Stimulated activated CD4-positive, alpha-beta T cell treated with anti-CD3 and anti-CD28 coated beads, Interleukin-1b, Interleukin-23, amount 100 ng/mL, for 24 hours (primary cell): ENCODE data around the gene MICU1.
"Not testable (repeated sequence)": the region's sequence is repeated elsewhere in the genome, so short reads cannot be mapped to it uniquely, and the experiment has no call there.

Experiments
- DNase-seq, 4 experiments: peaks; one replicate each; pipeline ENCODE4 v3.0.0-alpha.2; 2020; ENCODE audit warnings: low read depth in 4 of 4, low spot score in 1 of 4

MICU1 gene

DNA sequence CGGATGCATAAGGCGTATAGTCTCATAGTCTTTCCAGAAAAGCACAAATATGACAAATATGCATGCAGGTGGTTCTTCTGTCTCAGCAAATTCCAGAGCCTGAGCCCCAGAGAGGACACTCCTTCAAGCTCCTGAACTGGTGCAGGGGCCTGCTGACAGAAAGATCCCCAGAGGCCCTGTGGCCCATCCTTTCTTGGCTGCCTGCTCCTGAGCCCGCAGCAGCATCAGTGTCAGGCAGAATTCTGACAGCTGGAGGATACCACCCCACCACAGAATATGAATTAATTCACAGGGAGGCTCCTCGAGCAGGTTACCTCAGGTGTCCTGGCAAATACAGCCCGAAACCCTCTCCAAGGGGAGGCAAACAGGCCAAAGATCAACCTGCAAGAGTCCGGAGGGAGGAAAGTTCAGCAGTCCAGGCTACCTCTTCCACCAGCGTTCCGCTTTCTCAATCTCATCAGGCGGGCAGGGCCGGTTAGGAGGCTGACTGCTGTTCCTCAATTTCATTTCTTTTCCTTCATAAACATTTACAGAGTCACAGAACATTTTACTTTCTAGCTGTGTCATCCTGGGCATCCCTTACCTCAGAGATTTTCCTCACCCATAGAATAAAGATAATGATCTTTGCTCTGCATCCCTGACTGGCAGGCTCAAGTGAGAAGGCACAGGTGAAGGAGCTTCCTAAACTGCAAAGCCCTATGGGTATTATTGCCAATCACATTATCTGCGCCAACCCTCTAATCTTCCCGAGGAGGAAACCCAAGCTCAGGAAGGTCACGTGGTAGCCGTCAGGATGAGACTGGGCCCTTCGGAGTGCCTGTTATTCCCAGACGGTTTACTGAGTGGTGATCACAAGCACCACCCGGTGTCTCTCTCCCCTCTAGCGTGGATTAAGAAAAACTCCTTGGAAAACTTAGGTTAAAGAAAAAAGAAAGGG is 272.6 kb downstream of the MICU1 start:
- no peak for DNase-seq

DNA sequence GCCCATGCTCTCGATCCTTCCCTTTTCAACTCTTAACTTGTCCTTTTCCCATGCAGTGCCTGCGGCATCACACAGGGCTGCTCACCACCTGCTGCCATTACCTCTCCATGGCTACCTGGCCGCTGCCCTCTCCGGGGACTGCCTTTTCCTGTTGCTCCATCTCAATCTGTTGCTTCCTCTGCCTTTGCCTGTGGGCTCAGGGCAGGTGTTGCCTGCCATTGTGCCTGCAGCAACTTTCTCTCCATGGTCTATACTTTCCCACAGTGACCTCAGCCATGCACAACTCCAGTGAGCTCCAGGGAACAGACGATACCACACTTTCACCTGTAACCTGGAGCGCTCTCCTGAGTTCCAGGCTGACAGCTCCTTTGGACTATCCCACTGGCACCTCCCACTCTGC is 274.4 kb downstream of the MICU1 start:
- no peak for DNase-seq

DNA sequence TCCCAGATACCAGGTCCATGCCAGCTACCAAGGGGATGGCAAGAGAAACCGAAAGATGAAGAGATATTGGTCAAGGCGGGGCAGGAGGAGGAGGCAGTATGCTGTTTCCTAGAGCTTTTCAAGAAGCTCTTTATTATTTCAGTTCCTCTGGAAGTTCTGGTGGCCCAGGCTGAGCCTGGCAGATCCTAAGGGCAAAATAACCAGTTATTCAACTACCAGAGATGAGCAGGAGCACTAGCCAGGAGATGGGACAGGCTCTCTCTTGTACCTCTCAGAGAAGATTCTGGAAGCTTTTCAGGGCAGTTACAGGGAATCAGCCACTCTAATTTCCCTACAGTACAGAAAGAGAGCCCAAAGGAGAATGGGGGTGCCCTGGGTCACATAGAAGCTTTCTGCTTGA is 276.4 kb downstream of the MICU1 start:
- no peak for DNase-seq

DNA sequence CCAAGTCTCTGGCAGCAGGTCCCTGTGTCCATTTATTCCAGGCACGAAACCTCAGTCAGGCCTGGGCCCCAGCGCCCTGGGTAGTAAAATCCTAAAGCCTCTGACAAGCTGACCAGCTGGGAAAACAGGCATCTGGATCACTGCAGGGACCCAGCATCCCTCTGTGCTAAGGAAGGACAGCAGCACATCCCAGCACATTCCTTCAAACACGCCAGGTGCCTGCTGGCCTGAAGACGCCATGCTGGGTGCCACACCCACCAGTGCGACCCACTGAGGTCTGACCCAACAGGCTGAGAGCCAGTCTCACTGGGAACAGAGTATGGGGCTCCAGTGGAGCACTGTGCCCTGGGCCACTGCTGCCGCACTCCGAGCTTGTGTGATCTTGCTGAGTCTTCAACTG is 277.6 kb downstream of the MICU1 start:
- no peak for DNase-seq

DNA sequence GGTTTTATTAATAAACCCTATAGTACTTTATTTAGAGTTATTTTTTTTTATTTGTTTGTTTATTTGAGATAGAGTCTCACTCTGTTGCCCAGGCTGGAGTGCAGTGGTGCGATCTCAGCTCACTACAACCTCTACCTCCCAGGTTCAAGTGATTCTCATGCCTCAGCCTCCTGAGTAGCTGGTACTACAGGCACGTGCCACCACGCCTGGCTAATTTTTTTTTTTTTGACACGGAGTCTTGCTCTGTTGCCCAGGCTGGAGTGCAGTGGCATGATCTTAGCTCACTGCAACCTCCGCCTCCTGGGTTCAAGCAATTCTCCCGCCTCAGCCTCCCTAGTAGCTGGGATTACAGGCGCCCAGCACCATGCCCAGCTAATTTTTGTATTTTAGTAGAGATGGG is 279.8 kb downstream of the MICU1 start:
- DNase-seq, result not testable (repeated sequence)

DNA sequence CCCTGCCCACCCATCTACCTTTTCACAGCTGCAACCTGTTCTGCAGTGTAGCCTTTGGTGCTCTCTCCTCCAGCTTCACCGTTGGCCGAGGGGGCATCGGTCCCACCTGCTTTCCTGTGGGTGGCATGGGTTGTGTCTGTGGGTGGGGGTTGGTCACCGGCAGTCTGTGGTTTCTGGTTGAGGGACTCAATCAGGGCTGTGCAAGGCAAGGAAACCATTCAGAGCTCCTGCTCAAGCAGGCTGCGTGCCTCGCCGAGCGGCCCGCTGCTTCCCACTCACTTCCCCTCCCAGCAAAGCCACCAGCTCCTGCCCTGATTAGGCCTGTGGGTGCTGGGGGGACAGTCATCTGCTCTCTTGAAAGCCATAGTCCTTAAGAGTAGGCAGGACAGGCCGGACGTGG is 280.9 kb downstream of the MICU1 start:
- no peak for DNase-seq

DNA sequence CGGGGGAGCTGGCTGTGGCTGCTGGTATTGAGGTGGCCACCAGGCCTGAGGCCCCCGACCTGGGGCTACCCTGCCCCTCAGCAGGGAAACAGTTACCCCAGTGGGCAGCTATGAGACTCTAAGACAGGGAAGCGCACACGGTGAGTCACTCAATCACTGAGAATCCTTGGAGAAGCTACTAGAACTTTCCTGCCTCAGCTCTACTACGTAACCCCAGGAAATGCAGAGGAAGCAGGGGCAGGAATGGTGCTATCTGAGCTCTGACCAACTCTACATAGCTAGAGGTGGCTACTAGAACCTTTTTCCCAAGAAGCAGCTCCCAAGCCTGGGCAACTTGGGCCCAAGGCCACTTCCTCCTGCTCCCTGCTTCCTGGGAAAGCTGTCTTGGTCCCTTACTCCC is 283.0 kb downstream of the MICU1 start:
- DNase-seq, result no peak

DNA sequence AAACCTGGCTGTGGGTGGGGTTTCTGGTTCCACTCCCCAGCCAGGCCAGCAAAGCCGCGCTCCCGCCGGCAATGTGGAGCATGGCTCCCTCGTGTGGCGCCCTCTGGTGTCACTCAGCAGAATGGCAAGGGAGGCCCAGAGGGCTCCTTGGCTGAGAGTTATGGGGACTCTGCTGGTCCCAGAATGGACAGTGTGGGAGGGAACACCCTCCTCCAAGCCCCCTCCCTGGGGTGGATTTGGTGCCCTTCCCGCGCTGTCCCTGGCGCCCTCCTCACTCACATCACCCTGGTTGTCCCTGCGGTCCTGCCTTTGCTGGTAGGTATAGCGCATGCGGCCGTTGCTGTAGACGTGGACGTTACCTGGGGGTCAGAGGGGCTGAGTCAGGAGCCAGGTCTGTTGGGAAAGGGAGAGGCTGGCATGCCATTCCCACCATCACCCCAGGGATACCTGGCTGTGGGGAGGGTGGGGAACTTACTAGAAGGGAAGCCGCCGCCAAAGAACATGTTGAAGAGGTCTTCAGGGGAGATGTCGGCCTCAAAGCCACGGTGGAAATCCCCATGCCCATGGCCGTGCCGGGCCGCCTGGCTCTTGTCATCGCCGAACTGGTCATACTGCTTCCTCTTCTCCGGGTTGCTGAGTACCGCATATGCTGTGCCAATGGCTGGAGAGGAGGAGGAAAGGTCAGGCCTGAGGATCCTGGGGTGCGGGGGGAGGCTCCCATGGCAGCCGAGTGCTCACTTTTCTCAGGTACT is 285.2 kb downstream of the MICU1 start:
- peak in 2 of 4 experiments; percentile 64 to 74 for DNase-seq

DNA sequence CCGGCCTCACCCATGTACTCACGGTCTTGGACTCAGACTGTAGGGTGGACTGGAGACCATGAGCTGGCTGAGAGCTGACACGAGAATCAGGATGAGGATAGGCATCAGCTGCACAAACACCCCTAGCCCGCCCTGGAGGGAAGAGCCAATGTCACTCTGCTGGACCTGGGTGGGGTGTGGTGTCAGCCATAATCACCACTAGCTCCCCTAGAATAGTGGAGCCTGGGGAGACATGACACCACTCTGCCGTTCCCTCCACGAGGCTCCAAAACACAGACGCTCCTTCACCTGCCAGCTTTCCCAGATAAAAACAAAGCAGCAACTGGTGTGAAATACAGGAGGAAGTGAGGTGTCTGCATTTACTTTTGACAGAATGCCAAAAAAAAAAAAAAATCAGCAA is 287.7 kb downstream of the MICU1 start:
- no peak for DNase-seq

DNA sequence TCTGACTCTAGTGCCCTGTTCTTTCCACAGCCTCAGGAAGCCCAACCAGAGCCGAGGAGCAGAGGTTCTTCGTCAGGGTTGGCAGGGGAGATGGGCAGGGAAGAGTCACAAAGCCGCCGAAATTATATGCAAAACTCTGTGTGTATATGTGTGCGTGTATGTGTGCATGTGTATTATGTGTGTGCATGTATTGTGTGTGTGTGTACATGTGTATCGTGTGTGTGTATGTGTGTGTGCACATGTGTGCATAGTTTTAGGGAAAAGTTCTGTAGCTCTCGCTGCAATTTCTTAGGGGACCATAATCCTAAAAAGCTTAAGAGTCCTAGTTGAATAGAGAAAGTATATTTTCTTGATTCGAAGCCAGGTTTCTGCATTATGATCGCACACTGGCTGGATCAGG is 288.2 kb downstream of the MICU1 start:
- DNase-seq, result no peak

DNA sequence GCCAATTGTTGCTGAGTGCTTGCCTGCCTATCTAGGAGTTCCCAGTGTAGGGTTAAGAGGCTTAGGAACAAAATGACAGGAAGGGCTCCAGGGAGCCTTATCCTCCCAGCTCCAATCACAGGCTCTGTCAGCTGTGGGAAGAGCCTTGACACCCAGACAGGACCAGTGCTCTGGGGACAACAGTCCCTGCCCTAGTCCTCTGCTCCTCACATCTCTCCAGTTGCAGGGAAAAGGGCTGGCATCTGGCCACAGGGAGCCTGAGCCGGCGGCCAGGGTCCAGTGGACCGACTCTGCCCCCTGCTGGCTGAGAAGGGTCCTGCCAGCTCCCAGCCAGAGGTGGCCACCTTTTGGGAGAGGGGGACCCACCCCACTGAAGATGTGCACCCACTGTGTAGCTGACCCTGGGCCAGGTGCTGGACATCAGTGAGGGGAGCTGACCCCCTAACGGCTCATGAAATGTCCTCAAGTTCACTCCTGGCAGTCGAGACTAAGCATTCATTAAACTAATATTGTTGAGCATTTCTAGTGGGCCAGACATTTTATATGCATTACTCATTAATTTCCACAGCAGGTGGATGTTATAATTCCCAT is 288.7 kb downstream of the MICU1 start:
- no peak for DNase-seq

DNA sequence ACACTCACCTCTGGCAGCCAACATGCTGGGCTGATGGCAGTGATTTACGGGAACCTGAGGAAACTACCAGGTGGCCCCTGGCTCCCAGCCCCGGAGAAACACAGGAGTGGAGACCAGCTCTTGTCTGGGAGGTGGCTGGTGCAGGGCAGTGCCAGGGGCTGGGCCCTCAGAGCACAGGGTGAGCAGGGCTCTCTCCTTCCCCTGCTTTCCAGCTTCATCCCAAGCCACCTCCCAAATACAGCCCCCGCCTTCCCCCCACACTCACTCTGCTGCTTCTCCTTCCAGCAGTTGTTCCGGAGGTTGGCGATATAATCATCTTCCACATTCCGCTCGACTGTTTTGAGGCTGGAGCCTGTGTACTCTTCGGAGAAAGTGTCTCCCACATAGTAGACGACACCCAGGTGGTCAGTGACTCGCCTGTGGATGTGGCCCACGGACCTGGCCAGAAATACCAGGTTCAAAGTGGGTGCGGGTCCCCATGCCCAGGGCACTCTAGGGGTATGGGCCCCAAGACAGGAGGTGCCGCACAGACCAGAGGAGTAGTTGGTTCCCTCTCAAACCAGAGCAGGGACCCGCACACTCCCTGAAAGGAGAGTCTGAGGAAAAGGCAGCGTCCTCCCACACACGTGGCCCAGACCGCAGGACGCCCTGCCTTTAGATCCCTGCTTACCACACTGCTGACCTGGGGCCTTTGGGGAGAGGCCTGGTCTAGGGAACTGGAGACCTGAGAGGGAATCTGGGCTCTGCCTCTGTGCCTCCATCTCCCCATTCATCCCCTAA is 289.4 kb downstream of the MICU1 start:
- no peak for DNase-seq

DNA sequence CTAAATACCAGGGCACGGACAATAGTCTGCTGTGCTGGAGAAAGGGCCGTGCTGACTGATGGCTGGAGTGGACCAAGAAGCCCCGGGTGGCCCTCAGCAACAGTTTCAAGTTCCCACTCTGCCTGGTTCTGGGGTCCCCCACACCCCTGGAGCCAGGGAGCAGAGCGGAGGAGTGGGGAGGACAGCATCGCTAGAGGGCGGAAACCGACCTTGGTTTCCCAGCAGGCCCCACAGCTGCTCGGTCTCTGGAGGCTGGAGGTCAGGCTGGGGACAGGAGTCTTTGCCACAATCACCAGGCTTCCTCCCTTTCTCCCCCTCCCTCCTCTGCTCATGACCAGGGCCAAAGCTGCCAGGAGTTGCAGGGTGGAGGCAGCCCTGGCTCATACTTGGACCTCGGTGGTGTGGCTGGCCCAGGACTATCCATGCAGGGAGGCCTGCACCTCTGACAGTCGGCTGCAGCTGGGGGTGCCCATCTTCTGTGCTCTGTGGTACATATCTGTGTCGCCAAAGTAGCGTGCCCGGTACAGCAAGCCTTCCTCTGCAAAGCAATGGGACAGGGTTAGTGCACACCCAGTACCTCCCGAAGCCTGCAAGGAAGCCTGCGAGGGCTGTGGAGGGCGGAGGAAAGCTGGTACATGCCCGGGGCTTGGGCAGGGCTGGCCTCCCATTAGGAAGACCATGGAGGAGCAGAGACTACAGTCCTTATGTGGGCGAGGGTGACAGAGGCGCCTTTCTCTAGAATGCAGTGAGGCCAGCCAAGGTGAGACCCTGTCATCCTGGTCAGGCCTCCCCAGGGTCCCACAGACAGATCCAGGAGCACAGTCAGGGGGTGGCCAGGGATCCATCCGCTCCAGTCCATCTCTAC is 290.3 kb downstream of the MICU1 start:
- DNase-seq, result no peak

DNA sequence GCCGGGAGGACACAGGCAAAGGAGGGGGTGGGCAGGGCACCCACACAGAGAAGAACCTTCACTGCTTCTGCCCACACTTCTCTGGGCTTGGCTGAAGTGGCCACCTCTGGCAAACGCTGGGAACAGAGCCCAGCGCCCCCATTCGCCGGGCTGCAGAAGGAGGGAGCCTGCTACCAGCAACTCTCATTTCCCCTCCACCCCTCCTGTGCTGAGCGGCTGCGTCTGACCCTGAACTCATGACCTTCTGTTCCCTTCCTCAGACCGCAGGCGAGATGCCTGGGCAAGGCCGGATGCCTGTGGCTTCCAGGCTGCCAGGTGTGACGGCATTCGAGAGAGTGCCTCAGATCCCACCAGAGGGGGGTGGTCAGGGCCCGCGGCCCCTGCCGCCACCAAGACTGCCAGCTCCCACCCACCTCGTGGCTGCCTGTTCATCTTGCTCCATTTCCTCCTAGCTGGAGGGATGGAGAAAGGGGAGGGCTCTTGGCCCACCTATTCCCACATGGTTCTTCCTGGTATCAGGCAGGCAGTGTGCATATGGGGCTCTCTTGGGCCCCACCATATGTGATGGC is 291.0 kb downstream of the MICU1 start:
- peak in 1 of 4 experiments; percentile 84 for DNase-seq

DNA sequence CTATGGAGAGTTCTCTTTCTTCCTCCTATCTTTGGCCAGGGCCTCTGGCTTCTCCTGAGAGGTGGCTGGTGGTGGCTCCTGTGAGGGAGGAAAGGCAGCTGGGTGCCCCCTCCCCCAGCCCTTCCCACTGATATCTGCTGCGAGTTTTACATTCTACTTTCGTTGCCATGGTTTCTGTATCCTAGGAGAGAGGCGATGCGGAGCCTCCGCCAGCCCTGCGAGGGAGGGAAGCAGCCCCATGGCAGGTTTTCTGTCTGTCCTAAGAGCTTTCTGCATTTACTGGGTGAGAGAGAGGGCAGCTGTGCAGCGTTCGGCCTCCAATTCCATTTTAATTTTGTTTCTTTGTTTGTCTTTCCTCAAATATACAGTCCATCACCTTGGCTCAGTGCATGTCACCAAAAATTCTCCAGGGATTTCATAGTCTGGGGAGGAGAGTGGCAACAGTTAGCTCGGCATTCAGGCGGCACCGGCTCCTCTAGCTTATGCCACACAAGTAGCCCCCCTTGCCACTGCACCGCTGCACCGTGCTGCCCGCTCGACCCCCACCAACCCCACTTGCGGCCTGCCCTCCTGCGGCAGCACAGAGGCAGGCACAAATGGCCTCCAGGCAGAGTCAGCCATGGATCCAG is 291.6 kb downstream of the MICU1 start:
- DNase-seq, result no peak

DNA sequence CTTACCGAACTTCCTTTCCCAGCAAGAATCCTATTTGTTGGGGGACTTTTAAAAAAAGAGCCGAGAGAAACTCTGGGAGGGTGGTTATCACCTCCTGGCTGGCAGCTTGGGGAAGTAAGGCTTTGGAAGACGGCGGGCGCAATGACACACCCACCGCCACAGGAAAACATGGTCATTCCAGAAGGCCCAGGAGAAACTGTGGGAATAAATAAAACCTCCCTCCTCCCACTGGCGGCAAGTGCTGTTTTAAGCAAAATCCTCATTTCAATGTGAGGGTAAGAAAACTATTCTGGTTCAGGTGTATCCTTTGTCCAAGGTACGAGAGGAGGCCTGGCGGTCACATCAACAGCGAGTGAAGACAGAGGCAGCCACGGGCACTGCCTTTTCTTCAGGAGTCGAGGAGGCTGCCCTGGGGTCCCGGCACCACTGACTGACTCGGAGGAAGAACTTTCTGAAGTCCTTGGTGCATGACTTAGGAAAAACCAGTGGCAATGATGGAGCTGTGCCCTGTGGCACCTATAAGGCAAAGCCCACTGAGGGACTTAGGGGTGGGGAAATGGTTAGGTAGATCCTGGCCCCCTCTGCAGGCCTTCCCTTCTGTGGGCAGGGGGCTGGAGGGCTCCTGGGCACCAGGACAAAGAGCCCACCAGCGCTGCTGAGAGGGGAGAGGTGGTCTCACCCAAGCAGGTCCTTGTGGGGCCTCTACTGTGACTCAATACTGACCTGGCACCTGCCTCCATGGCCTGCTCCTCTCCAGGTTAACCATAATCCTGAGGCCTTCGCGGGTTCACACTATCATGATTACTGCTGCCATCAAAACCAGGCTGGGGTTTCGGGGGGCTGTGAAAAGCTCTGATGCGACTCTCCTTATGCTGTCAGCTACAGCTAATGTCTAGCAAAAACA is 292.5 kb downstream of the MICU1 start:
- DNase-seq, result no peak

DNA sequence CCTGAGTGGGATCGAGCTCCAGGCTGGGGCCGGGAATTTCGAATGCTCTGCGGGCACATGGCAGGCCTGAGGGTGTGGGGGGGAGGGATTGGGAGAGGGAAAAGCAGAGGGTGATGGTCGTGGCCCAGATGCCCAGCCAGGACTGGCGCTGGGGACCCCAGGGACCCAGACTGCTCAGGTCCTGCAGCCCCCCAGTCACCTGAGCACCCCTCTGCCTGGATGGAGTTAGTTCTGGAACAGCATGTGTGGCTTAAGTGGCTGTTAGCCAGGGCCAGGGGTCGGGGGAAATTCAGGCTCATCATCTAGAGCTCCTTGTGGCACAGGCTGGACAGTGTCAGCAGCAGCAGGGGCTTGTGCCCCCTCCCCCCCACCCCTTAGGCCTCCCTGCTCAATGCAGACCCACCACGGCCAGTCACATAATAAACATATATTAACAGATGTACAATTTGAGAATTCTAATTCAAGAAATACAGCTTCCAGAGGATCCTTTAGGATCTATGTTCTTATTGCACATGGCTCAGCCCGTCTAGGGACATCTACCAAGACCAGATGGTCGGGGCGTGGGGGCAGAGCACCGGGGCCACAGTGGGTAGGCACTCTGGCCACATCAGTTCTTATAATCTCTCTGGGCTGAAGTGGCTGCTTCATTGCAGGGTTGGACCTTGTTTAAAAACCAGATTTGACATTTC is 293.3 kb downstream of the MICU1 start:
- no peak for DNase-seq
